ENCODE data around the gene OR8J3. TPM values are rescaled to one million over a fixed set of nuclear protein-coding genes. Genes with fewer than 3 reads are reported as not detected.

Gene OR8J3
- total RNA-seq, 1 donor from 2014 or later, result not detected

DNA sequence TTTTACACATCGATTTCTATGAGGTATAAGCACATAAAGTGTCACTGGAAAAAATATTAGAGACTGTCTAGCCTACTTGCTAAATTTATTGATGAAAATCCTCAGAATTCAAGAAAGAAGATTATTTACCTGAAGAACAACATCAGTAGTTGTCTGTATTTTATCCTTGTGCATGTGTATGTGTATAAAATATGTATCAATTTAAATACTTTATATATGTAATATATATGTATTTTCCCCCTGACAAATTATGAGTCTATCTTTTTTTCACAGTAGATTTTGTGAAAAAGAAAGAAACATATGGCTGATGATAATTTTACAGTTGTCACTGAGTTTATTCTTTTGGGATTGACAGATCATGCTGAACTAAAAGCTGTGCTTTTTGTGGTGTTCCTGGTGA lies 36.3 kb upstream of the OR8J3 start, which contains the start of gene OR5J2:
Gene OR5J2, plus strand, starts transcription at position 301 of the 400 bp plus-strand sequence. Its CDS starts 0 bp downstream, at position 301.
- H3K27me3 ChIP-seq (ENCODE audit: insufficient read depth, low read length), result no peaks in the 10 kb centered on the region
- no peak for DNase-seq (ENCODE audit: low read depth)
- FAIRE-seq, result no peak
- no peak within 1 kb of the TSS for H3K4me2 ChIP-seq (ENCODE audit: low read length)
- H3K27ac ChIP-seq (ENCODE audit: low read depth, low read length), result no peak within 1 kb of the TSS
- H3K4me1 ChIP-seq (ENCODE audit: insufficient read depth, low read length), result no peaks in the 10 kb centered on the region
- H3K79me2 ChIP-seq (ENCODE audit: insufficient read depth, low read length), result no peaks in the 10 kb centered on the region
- Mint-ChIP-seq H3K9me3 (ENCODE audit: unreplicated experiment) (no peaks in the 10 kb centered on the region), H3K27ac (ENCODE audit: unreplicated experiment) (no peak within 1 kb of the TSS), H3K36me3 (ENCODE audit: low read depth, unreplicated experiment) (no peaks in the 10 kb centered on the region), H3K4me3 (ENCODE audit: unreplicated experiment) (no peak within 1 kb of the TSS), H3K27me3 (ENCODE audit: low read depth, unreplicated experiment) (no peaks in the 10 kb centered on the region), H3K4me1 (ENCODE audit: low read depth, unreplicated experiment) (no peaks in the 10 kb centered on the region)
- H2AFZ ChIP-seq (ENCODE audit: low read depth, low read length), result no peak within 1 kb of the TSS
- H3K9ac ChIP-seq (ENCODE audit: low read length), result no peak within 1 kb of the TSS
- H3K9me3 ChIP-seq (ENCODE audit: insufficient read depth, low read depth, low read length), result peaks cover 8% of the 10 kb centered on the region
- H4K20me1 ChIP-seq (ENCODE audit: insufficient read depth, low read length), result no peaks in the 10 kb centered on the region
- TF ChIP-seq EZH2 (IDR thresholded peaks at IDR 0.05; ENCODE audit: insufficient read depth, low read length), result no peak
- H3K4me3 ChIP-seq (ENCODE audit: insufficient read depth, low read depth, low read length), result no peak within 1 kb of the TSS
- H3K36me3 ChIP-seq (ENCODE audit: insufficient read depth, low read length), result no peaks in the 10 kb centered on the region

GRCh38 chr11:56172256-56172830 lies 32.3 kb upstream of the OR8J3 start:
- Histone ChIP-seq H3K4me3 (ENCODE audit: insufficient read depth, low read depth, low read length) (no peak overlapping the region), H2AFZ (ENCODE audit: low read depth, low read length) (no peak overlapping the region), H3K4me1 (ENCODE audit: insufficient read depth, low read length) (no peaks in the 10 kb centered on the region), H3K27ac (ENCODE audit: low read depth, low read length) (no peak overlapping the region), H3K79me2 (ENCODE audit: insufficient read depth, low read length) (no peaks in the 10 kb centered on the region), H3K36me3 (ENCODE audit: insufficient read depth, low read length) (no peaks in the 10 kb centered on the region), H3K4me2 (ENCODE audit: low read length) (no peak overlapping the region), H4K20me1 (ENCODE audit: insufficient read depth, low read length) (no peaks in the 10 kb centered on the region), H3K27me3 (ENCODE audit: insufficient read depth, low read length) (no peaks in the 10 kb centered on the region), H3K9ac (ENCODE audit: low read length) (no peak overlapping the region), H3K9me3 (ENCODE audit: insufficient read depth, low read depth, low read length) (peaks cover 12% of the 10 kb centered on the region)
- H3K4me3 Mint-ChIP-seq (ENCODE audit: unreplicated experiment), result no peak overlapping the region
- no peaks in the 10 kb centered on the region for H3K9me3 Mint-ChIP-seq (ENCODE audit: unreplicated experiment)
- H3K36me3 Mint-ChIP-seq (ENCODE audit: low read depth, unreplicated experiment), result no peaks in the 10 kb centered on the region
- H3K4me1 Mint-ChIP-seq (ENCODE audit: low read depth, unreplicated experiment), result no peaks in the 10 kb centered on the region
- no peak overlapping the region for H3K27ac Mint-ChIP-seq (ENCODE audit: unreplicated experiment)
- FAIRE-seq (no peak), DNase-seq (ENCODE audit: low read depth) (no peak)
- H3K27me3 Mint-ChIP-seq (ENCODE audit: low read depth, unreplicated experiment), result no peaks in the 10 kb centered on the region
- TF ChIP-seq, protein P1, sequence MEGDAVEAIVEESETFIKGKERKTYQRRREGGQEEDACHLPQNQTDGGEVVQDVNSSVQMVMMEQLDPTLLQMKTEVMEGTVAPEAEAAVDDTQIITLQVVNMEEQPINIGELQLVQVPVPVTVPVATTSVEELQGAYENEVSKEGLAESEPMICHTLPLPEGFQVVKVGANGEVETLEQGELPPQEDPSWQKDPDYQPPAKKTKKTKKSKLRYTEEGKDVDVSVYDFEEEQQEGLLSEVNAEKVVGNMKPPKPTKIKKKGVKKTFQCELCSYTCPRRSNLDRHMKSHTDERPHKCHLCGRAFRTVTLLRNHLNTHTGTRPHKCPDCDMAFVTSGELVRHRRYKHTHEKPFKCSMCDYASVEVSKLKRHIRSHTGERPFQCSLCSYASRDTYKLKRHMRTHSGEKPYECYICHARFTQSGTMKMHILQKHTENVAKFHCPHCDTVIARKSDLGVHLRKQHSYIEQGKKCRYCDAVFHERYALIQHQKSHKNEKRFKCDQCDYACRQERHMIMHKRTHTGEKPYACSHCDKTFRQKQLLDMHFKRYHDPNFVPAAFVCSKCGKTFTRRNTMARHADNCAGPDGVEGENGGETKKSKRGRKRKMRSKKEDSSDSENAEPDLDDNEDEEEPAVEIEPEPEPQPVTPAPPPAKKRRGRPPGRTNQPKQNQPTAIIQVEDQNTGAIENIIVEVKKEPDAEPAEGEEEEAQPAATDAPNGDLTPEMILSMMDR (IDR thresholded peaks at IDR 0.05; ENCODE audit: insufficient read depth, low read depth, low read length), result no peak
- TF ChIP-seq EZH2 (IDR thresholded peaks at IDR 0.05; ENCODE audit: insufficient read depth, low read length), result no peak

GRCh38 chr11:56163804-56164203 lies 23.8 kb upstream of the OR8J3 start:
- Mint-ChIP-seq H3K27ac (ENCODE audit: unreplicated experiment) (no peak overlapping the region), H3K9me3 (ENCODE audit: unreplicated experiment) (no peaks in the 10 kb centered on the region), H3K4me1 (ENCODE audit: low read depth, unreplicated experiment) (no peaks in the 10 kb centered on the region), H3K4me3 (ENCODE audit: unreplicated experiment) (no peak overlapping the region), H3K27me3 (ENCODE audit: low read depth, unreplicated experiment) (no peaks in the 10 kb centered on the region), H3K36me3 (ENCODE audit: low read depth, unreplicated experiment) (no peaks in the 10 kb centered on the region)
- Histone ChIP-seq H3K27me3 (ENCODE audit: insufficient read depth, low read length) (no peaks in the 10 kb centered on the region), H2AFZ (ENCODE audit: low read depth, low read length) (no peak overlapping the region), H3K4me1 (ENCODE audit: insufficient read depth, low read length) (no peaks in the 10 kb centered on the region), H3K4me3 (ENCODE audit: insufficient read depth, low read depth, low read length) (no peak overlapping the region), H3K4me2 (ENCODE audit: low read length) (no peak overlapping the region), H3K27ac (ENCODE audit: low read depth, low read length) (no peak overlapping the region), H3K9me3 (ENCODE audit: insufficient read depth, low read depth, low read length) (peaks cover 4% of the 10 kb centered on the region), H4K20me1 (ENCODE audit: insufficient read depth, low read length) (no peaks in the 10 kb centered on the region), H3K79me2 (ENCODE audit: insufficient read depth, low read length) (no peaks in the 10 kb centered on the region), H3K9ac (ENCODE audit: low read length) (no peak overlapping the region), H3K36me3 (ENCODE audit: insufficient read depth, low read length) (no peaks in the 10 kb centered on the region)
- TF ChIP-seq, protein P1 (IDR thresholded peaks at IDR 0.05; ENCODE audit: insufficient read depth, low read depth, low read length), result no peak
- no peak for TF ChIP-seq EZH2 (IDR thresholded peaks at IDR 0.05; ENCODE audit: insufficient read depth, low read length)
- DNase-seq (ENCODE audit: low read depth) (no peak), FAIRE-seq (no peak)

Data from astrocyte (in vitro differentiated cells and primary cell).